Right ventricle myocardium superior (tissue), 1 donor: ENCODE measurements around the gene SCYGR1. TPM values are rescaled to one million over a fixed set of nuclear protein-coding genes. Genes with fewer than 3 reads are reported as not detected.
"Not testable (repeated sequence)": the region's sequence is repeated elsewhere in the genome, so short reads cannot be mapped to it uniquely, and the experiment has no call there.

ENCODE experiments used
- ATAC-seq: fragments of 200-7000 bp; cut with Tn5 transposase; one replicate; pipeline ENCODE4 v1.9.1; 2020; ENCODE audit warnings: mild to moderate bottlenecking; ENCODE audit not compliant: poor library complexity
- DNase-seq: peaks from one replicate; pipeline ENCODE4 v3.0.0-alpha.2; 2020
- intact Hi-C: fragments of 100-400 bp; cut with DNase I; formaldehyde crosslinking; loops from one replicate; pipeline ENCODE4 v1.11.2; 2022
- total RNA-seq: library from RNA; stranded (reverse); fragmentation: NEBNext Ultra II Directional; extraction: Animal tissue kit (Norgen Biotek cat#: 25700); gene quantifications from one replicate; pipeline ENCODE4 v1.2.1, GENCODE V29; 2021
- donor health status: DM: no; HTN: yes; CAD: no; lungs with severe emphysema.

SCYGR1 gene
- total RNA-seq, 1 donor from 2014 or later: not detected

DNA sequence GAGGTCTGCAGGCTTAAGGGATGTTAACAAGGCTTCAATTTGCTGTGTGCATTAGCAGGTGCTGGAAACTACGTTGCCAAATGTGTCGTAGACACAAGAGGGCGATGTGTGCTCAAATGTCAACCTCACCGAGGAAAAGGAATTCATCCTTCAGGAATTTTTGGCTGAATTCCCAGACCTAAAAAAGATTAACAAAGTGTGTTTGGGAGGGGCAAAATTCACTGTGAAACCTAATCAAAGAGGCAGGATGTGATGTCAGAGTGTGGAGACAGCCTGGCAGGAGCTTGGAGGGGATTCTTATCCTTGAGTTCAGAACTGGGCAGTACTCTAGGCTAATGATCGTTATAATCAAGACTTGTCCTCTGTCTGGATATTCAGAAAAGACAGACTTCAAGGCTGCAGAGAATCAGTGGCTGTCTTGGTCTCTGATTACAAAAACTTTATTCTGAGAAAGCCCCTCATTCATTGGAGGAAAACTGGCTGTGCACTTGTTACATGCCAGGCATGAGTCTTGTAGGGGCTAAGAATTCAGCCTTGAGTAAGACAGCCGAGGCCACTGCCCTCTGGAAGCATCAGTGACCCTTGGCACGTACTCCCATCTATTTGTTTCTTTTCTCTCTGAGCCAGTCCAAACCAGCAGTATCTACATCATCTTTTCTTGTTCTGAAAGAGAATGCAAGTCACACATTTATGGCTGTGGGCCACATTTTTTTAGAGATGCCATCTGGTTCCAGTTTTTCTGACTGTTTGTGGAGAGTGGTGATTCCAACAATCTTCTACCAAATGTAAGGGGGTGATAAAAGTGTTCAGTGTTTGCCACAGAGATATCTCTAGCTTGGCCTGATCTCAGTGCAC is 18.7 kb upstream of the SCYGR1 start:
- intact Hi-C loops: loop anchor here (5.0 kb wide), 1 partner anchor 361 kb away; no protein-coding TSS in a partner anchor
- ATAC-seq: peak; percentile 87
- DNase-seq: peak; percentile 67

DNA sequence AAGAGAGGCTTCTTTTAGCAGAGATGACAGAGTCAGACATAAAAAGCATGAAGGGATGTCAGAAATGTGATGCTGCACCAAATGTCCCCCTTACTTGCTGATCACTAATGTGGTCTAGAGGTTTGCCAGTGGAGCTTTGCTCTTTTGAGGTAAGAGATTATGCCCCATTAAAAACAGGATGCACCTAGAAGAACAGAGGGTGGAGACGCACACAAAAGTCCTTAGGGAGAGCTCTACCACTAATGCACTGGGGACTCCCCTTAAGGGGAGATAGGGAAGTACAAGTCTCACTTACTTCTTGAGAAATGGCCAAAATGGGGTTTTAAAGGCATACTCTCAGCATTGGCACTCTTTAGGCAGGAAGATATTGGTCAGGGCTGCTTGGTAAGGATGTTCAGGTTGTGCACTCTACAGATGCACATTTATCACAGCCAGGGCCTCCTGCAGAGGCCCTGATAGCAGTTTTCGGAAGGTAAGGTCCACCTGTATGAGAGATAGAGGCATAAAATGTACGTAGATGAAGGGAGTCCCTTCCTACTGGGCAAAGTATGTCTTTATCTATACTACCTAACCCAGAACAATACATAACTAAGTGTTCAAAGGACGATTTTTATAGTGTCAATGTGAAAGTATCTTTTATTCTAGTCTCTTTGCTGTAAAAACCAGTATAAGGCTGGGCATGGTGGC is 17.0 kb upstream of the SCYGR1 start:
- no peak for DNase-seq
- intact Hi-C loops: loop anchor here (5.0 kb wide), 1 partner anchor 363 kb away; no protein-coding TSS in a partner anchor
- ATAC-seq: no peak

DNA sequence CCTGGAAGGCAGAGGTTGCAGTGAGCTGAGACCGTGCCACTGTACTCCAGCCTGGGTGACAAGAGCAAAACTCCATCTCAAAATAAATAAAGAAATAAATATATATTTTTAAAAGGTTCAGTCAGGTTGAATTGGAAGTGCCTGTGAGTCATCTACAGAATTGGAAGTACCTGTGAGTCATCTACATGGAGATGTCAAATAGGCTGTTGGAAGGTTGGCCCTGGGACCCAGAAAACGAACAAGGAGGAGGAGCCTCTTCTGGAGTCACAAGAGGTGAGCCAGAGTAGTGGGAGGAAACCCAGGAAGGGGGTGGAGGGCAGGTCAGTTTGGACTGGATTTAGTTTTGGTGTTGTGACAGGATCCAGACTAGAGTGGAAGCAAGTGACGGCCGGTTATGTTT is 15.2 kb upstream of the SCYGR1 start:
- intact Hi-C loops: no loop called here
- DNase-seq: no peak
- ATAC-seq: no peak

DNA sequence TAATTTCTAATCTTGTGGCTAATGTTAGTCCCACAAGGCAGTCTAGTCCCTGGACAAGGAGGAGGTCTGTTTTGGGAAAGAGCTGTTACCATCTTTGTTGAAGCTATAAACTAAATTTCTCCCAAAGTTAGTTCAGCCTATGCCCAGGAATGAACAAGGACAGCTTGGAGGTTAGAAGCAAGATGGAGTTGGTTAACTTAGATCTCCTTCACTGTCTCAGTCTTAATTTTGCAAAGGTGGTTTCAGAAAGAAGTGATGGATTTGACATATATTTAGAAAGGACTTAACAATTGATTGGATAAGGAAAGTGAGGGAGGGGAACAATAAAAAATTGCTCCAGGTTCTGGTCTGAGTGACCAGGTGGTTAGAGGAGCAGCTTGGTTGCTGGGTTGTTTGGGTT is 14.6 kb upstream of the SCYGR1 start:
- intact Hi-C loops: no loop called here
- DNase-seq (no peak), ATAC-seq (no peak)

DNA sequence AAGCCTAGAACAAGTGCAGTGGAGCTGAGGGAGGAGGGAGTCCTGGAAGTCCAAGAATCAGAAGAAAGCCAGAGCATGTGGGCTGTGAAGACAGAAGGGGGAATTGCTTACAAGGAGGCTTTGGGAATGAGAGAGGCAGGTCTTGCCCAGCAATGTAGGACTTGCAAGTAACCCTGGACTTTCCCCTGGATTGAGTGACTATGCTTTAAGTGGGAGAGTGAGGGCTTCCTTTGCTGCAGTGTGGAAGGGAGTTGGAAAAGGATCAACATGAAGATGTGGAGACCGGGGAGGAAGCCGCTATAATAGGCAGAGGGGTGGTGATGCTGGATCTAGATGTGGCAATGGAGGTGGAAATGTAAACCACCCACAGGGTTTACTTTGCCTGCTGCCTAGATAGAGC is 13.8 kb upstream of the SCYGR1 start:
- ATAC-seq (no peak), DNase-seq (no peak)
- intact Hi-C loops: no loop called here

DNA sequence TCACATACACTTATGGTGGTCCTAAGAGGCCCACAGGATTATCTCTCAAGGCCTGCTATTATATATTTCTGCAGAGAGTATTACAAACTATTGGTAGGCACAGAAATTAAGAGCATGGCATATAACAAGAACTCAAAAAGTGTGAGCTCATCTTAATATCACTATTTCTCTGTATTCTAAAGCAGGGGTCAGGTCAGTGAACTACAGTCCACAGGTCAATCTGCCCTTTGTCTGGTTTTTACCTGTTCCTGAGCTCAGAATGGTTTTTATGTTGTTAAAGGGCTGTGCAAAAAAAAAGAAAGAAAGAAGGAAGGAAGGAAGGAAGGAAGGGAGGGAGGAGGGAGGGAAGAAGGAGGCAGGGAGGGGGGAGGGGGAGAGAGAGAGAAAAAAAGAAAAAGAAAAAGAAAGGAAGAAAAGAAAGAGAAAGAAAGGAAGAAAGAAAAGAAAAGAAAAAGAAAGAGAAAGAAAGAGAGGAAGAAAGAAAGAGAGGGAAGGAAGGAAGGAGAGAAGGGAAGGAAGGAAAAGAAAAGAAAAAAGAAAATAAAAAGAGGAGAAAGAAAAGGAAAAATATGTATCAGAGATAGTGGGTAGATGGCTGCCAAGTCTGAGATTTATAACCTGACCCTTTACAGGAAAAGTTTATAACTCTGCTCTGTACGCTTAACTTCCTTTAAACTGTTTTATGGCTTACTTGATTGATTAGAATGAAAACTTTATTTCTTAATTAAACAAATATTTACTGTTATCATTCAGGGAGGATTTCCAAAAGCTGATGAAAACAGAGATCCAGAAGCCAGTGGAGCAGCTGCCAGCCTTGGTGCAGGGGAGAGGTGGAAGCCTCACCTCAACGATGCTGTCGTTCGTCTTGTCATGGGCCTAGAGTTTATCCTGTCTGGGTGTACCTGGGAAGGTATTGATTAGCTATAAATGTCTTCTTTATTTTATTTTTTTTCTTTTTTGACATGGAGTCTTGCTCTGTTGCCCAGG is 11.2 kb upstream of the SCYGR1 start:
- no peak for DNase-seq
- intact Hi-C loops: no loop called here
- ATAC-seq: no peak

DNA sequence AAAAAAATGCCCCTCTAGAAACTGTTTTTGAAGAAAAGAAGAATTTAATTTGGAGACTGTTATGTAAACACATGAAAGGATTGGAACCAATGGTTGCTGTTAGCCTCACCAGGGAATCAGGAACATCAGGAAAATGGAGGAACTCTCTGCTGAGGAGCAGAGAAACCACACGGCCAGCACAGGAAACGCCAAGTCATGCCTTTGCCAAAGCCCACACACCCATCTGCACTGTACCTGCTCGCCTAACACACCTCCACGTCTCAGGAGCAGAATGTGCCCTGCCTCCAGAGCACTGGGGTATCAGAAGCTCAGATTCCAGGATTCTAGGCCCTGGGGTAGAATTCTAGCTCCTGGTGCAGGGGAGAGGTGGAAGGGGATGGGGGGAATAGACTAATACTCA is 9.8 kb upstream of the SCYGR1 start:
- DNase-seq (no peak), ATAC-seq (no peak)
- intact Hi-C loops: no loop called here

DNA sequence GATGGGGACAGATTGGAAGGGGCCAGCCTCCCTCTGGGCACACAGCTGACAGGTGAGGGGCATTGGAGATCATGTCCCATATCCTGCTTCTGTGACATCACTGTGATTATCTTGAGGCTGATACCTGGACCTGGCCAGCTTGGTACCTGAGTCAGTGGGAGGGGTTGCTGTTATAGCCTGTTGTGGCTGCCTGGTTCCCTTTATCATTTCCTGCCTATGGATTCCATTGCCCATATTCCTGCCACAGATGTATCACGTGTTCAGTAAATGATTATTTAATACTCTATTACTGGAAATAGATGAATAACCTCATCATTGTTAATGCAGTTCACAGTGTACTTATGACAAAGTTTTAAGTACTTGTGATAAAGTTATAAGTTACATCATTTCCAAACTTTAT is 7.8 kb upstream of the SCYGR1 start:
- DNase-seq (no peak), ATAC-seq (no peak)
- intact Hi-C loops: no loop called here

DNA sequence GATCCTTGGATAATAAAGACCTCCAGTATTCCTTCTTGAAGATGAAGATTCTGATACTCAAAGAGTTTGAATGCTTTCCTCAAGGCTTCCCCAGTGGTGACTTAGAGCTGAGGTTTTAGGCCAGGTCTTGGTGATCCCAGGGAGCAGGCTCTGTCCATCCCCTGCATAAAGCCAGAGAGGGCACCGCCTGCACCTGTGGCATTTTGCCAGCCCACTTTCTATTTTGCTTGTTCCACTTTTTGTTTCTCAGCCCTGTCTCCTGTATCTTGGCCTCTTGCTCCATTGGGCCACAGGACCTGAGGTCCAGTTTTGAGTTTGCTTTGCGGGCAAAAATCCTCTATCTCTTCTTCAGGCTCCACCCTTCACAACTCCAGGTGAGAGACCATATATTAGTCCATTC is 6.7 kb upstream of the SCYGR1 start:
- ATAC-seq (no peak), DNase-seq (no peak)
- intact Hi-C loops: no loop called here

DNA sequence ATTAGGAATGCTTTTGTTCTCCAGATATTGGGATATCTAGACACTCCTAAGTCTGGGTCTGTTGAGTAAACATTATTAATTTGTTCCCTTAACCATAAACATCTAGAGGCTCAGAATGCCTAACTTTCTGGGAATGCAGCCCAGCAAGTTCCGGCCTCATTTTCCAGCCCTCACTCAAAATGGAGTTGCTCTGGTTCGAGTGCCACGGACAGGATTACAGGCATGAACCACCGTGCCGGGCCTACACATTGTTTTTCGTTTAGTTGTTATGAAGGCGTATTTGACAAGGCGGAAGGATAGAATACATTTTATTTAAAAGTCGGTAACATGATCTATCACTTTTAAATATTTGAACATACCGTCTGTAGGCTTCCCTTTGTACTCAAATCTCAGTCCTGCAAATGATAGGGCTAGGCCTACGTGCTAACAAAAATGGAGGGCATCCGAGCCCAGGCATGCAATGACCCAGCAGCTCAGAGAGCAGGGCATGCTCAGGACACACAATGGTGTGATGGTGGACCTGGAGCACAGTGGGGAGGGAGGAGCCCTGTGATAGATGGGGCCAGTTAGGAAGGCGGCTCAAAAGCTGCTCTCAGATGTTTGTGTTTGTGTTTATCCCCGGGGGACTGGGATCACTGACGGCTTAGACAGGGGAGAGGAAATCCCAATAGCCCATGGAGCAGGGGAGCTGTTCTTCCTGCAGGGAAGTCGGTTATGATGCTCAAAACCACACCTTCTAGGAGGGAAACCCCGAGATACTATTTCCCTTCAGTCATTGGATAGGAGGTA is 2.9 kb upstream of the SCYGR1 start:
- no peak for ATAC-seq
- no peak for DNase-seq
- intact Hi-C loops: loop anchor here (2.0 kb wide), 1 partner anchor 20 kb away; no protein-coding TSS in a partner anchor

DNA sequence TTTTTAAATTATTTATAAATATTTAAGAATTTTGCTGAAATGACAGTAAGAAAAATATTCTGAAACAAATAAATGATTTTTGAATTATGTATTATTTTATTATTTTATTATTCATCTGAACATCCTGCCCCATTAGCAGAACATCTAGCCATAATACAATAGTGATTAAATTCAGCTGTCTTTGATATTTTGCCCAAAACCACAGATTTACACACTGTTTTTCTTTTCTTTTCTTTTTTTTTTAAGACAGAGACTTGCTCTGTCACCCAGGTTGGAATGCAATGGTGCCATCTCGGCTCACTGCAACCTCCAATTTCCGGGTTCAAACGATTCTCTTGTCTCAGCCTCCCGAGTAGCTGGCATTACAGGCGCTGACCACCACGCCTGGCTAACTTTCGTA is 1.9 kb upstream of the SCYGR1 start:
- DNase-seq (no peak), ATAC-seq (no peak)
- intact Hi-C loops: loop anchor here (2.0 kb wide), 1 partner anchor 19 kb away; no protein-coding TSS in a partner anchor

DNA sequence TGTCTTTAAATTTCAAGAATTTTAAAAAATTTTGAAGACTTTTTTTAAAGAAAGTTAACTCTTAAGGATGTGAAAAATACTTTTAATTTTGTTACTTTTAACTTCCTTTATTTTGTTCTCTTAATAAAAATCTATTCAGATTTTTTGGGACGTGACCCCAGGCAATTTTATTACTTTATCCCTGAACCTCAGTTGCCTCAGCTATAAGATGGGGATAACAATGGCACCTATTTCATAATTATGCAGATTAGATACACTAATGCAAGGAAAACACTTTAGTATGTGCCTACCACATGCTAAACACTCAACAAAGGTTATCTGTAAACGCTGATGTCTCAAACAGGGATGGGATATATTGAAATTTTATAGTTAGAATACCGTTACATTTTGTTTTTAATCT is 1.5 kb upstream of the SCYGR1 start:
- ATAC-seq (no peak), DNase-seq (no peak)
- intact Hi-C loops: no loop called here

DNA sequence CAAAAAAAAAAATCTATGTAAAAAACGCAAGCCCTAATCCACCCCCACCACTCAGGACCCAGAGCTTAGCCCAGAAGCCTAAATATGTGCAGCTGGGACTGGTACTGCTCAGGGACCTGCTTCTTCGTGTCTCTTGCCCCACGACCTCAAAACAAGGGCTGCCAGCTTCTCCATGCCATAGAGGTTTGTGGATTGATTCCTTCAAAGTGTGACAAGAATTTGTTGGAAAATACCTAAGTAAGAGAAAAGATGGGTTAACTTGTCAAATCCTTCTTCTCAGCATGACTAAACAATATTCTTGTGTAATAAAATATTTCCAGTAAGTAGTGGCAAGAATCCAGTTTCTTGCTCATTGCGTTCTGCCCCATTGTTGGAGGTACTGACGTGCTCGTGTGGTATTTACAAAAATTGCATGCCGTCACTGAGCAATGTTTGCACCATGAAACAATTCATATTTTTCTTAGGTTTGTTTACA is 825 bp upstream of the SCYGR1 start:
- intact Hi-C loops: no loop called here
- ATAC-seq (no peak), DNase-seq (no peak)

DNA sequence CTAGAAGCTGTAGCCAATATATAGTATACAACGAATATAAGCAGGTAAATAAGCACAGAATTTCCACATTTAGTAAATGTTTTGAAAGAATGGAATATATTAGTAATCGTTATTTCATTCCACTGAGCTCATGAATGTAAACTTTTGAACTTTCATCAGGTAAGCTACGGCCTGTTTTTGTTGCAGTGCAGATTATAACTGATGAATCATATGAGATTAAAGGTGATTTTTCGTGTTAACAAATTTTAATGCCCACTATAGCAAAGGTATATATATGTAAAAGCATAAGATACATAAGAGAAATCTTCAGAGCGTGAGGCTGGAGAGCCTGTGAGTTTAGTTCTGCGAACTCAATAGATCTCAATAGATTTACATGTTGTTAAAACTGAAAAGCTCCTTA is 1.1 kb downstream of the SCYGR1 start:
- intact Hi-C loops: no loop called here
- DNase-seq (no peak), ATAC-seq (no peak)

DNA sequence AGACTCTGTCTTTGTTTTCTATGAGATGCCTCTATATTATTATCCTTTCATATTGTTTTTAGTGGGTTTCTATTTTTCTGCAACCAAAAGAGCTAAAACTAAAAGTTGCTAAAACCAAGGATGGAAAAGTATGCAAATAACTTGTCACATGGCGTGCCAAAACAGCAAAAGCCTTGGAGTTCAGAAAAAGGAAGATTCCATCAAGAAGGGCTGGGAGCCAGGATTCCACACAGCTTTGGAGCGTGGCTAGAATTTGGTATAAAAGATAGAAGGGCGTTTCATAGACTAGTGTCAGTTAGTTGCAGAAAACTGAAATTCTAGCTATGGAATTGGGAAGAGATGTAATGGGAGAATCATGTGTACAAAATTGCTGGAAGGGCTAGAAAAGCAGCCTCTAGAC is 4.1 kb downstream of the SCYGR1 start:
- intact Hi-C loops: no loop called here
- no peak for DNase-seq
- ATAC-seq: no peak

DNA sequence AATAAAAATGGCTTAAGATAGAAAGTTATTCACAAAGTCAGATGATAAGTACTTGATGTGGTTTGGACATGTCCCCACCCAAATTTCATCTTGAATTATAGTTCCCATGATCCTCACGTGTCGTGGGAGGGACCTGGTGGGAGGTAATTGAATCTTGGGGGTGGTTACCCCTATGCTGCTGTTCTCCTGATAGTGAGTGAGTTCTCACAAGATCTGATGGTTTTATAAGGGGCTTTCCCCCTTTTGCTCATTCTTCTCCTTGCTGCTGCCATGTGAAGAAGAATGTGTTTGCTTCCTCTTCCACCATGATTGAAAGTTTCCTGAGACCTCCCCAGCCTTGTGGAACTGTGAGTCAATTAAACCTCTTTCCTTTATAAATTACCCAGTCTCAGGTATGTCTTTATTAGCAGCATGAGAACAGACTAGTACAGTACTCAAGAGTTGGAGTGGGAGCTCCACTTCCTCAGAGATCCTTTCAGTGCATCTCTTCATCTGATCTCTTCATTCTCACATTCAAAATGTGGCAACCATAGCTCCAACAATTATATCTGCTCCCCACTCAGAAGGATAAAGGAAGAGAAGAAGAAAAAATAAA is 5.4 kb downstream of the SCYGR1 start:
- DNase-seq, ATAC-seq, intact Hi-C loops: not testable (repeated sequence)

DNA sequence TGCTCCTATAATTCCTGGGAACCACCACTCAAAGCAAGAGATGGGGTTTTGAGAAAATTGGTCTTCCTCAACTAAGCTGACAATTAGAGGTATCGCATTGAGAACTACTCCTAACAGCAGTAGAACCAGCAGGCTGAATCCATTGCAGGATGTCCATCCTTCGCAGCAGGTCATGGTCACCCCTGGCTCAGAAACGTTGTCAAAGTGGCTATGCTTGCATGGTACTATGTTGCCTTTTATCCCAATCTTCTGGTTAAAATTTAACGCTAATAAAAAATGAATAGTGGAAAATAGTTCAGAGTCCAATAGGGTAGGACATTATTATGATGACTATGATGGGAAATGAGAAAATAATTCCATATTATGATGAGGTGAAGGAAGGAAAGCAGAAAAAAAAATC is 8.7 kb downstream of the SCYGR1 start, which contains the start of gene TM4SF20:
TSS of gene TM4SF20 (minus strand) at position 212 of the 400 bp plus-strand sequence. CDS start at position 174, 38 bp downstream.
- ATAC-seq (no peak), DNase-seq (no peak)
- intact Hi-C loops: no loop called here

DNA sequence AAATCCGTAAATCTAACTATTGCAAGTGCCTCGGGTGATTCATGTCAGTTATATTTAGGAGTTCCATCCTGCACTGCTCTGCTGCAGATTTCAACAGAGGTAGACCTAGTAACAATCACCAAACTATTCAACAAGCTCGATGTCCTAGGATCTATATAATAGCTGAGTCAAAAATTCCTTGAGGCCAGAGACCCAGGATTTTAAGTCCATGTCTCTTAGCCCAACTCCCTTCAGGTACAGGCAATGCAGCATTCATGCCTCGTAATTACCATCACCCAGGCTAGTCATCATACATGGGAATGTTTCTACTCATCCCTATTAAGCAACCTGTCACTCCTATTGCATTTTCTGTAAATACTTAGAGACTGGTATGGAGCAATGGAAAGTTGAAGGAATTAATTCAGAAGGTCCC is 9.4 kb downstream of the SCYGR1 start:
- intact Hi-C loops: no loop called here
- DNase-seq (no peak), ATAC-seq (no peak)
